ENCODE results near the gene CHAT.

Gene CHAT

DNA sequence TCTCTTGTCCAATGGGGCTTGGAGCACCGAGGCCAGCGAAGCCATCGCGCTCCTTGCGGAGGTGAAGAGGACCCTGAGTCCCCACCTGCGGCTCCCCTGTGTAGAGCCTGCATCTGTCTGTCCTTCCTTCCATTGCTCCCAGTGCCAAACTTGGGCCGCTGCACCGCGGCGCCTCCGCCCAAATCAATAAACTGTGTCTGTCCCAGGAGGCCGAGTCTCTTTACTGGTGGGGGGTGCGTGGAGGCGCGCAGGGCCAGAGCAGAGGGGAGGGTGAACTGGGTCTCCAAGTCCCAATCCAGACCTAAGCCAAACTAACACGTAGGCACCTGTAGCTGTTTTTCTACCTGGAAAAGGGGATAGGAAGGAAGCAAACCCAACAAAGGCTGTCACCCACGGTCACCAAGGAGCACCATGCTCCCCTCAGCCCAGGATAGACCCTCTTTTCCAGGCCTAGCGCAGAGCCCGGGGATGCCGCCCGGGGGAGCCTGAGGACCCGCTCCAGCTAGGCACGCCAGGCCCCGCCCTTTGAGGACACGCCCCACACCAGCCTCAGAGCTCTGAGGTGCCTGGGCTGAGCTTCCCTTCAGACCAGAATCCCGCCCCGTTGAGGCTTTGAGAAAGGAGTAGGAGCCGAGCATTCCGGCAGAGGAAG, 1.2 kb upstream of the CHAT start:
- DNase-seq: no peak

DNA sequence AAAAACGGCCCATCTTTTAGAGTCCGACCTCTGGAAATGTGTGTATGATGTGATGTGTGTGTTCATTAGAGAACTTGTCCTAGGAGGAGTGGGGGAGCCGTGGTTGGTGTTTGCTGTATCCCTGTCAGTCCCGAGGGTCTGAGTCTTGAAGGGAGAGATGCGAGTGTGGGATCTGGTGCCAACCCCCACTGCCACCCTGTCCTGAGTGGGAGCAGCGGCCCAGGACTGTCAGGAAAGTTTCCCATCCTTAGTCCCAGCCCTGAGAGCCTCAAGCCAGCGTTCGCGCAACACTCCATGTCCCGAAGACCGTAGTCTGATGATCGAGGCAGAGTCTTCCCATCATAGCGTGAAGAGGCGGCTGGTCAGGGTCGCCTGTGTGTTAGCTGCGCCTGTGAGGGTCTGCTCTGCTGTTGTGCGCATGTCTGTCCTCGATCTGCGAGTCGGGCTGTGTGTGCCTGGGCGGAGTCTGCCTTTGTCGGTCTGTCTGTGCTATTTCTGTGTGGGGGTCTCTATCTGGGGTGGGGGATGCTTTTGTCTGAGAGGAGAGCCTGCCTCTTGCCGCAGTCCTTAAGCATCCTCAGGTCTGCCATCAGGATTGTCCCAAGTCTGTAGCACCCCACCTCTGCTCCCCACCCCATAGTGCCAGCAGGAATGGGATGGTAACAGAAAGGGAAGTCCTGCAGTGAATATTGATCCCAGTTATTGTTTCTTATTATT, 514 bp upstream of the CHAT start:
- no peak for DNase-seq

DNA sequence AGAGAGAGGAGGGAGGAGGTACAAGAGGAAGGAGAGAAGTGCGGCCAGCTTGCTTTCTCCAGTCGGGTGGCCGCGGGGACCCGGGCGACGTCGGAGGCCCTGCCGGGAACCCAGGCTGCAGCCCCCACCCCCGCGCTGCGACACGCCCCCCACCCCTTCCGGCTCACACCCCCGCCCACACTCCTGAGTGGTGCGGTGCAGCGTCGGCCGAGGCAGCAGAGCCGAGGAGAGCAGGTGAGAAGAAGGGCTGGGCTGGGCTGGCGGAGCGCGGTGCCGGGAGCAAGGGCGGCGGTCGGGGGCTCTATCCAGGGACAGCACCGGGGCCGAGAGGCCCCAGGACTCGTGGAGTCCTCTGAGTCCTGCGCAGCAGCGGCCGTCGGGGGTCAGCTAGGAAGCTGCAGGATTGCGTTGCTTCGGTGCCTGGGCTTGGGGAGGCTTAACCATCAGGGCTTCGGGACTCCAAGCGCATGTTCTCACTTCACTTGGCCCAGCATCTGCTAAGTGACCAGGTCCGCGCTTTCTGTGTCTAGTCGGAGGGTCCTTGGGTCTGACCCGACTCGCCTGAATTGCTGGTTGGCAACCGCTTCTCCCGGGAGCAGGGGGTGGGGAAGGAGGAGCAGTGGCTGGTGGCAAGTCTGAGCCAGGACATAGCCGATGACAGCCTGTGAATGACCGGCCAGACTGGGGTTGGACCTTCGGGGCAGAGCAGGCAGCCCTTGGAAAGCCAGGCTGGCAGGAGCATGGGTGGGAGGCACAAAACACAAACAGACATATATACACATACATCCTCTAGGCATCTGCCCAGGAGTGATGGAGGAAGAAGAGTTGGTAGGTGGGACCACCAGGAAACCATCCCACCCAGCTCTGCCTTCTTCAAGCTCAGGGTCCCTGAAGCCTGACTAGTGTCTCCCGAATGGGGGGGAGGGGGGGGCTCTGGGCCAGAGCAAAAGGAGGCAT, 683 bp downstream of the CHAT start:
- DNase-seq: no peak

DNA sequence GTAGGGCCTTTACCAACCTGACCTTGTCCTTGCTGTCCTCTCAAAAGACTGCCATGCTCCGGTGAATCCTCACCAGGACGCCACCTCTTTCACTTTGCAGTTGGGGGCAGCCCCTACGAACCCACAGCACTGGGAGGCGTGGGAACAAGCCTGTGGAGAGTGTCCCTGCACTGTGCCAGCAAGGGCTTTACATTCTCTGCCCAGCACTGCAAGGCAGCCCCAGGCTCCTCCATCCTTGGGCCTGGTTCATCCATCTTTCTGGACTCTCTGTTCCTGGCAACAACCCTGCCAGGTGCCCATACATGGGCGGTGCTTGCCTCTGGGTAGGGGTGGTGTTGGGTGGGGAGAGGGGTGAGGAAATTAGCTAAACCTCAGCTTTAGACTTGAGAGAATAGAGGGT, 1.4 kb downstream of the CHAT start:
- no peak for DNase-seq

DNA sequence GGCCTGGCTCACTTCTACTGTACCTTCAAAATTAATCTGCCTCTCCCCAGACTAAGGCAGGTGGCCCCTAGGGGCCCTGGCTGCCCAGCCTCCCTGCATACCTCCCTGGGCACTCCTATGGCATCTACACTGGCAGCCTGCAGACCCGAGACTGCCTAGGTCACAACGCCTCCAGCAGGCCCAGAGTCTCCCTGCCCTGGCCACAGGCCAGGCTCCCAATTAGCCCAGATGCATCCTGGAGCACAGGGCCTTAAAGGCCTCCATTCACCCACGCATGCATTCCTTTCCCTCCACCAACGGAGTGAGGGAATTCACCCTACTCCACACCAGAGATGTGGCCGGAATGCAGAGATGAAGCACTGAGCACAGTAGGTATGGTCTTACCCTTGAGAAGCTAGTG, 1.9 kb downstream of the CHAT start:
- DNase-seq: no peak

DNA sequence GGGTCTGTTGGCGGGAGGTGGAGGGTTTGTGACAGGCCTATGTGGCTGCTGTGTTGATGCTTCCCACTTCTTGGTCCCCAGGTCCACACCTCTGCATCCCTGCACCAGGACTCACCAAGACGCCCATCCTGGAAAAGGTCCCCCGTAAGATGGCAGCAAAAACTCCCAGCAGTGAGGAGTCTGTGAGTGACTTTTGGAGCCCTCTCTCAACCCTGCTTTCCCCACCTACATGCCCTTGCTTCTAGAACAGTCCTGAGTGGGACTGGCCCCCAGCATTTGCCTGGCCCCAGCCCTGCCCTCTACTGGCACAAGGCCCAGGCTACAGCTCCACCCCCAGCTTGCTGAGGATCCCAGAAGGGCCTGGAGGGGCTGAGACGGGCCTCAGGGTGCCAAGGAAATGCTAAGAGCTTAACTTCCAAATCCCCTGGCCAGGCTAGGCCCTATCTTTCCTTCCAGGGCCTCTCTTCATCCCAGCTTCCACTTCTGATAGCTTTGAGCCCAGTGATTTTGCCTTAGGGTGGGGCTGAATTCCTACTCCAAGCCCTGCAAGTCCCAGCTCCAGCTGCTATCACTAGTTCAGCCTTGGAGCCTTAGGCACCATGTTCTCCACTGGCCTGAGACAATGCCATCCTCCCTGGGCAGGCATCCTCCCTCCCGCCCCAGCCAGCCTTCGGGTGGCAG, 2.7 kb downstream of the CHAT start:
- no peak for DNase-seq

DNA sequence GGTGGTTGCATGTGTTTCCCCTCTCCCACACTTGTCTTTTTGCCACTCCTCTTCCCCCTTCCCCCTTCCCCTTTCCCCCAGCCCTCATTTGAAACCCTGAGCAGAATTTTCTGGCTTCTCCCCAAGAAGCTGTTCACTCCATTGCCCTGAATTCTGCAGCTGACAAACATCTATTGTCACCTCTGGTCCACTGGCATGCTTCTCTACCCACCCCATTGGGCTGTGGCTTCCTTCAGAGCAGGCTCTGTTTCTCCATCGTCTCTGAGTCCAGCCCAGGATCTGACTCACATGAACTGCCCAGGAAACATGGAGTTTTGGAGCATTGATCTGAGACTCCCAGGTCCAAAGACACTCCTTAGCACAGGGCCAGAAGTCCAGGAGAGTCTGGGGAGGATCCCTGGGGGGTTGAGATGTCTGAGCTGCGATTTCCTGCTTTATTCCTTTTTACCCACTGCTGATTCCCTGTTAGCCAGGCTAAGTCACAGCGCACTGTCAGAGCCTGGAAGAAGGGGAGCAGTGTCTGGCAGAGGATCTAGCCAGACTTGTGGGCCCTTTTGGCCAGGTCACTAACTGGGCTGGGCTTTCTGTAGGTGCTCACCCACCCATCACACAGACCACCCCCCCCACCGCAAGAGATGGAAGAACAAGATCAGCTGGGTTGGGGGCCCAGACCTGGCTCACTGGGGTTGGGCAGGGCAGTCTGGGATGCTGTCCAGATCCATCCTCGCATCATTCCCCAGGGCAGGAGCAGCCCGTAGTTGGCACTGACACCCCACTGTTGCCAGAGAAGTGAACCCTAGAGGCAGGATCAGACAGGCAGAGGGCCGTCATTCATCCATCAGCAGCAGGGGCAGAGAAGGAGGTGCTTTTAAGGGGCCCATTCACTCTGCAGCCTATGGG, 3.5 kb downstream of the CHAT start:
- no peak for DNase-seq

DNA sequence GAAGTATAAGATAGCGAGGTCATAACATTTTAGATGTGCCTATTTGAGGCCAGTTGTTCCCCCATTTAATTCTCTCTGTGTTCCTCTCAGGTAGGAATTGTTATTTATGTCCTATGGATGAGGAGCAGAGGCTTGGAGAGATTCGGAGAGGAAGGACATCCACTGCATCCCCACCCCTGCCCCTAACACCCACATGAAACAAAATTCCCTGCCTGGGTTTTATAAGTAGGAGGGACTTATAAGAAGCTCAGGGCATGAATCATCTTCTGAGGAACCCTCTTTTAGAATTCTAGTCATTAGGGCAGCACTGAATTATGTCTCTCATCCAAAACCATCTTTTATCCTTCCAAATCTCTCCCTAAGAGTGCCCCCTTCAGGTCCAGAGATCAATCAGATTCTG, 5.0 kb downstream of the CHAT start:
- no peak for DNase-seq

DNA sequence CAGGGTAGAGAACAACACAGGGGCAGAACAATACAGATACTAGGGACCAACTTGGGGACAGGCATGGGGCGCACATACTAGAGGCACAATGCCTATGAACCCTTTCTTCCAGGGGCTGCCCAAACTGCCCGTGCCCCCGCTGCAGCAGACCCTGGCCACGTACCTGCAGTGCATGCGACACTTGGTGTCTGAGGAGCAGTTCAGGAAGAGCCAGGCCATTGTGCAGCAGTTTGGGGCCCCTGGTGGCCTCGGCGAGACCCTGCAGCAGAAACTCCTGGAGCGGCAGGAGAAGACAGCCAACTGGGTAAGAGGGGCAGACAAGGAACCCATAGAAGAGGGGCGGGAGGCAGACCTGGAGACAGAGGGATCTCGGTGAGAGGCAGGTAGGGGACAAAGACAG, 5.8 kb downstream of the CHAT start:
- no peak for DNase-seq

DNA sequence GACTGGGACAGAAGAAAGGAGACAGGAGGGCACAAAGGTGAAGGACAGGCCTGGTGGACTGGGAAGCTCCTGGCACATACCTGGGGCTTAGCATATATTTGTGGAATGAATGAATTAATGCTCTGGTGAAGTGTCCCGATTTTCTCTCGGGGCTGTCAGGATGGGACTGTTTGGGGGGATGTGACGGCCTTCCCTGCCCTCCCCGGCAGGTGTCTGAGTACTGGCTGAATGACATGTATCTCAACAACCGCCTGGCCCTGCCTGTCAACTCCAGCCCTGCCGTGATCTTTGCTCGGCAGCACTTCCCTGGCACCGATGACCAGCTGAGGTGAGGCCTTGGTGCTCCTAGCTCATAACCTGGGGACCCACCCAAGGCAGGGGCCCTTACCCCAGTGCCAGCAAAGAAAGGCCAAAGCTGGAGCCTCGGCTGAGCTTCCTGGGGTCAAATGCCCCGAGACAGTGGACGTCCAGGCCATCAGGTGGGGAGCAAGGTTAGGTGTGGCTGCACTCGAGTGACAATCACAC, 6.5 kb downstream of the CHAT start:
- DNase-seq: no peak

DNA sequence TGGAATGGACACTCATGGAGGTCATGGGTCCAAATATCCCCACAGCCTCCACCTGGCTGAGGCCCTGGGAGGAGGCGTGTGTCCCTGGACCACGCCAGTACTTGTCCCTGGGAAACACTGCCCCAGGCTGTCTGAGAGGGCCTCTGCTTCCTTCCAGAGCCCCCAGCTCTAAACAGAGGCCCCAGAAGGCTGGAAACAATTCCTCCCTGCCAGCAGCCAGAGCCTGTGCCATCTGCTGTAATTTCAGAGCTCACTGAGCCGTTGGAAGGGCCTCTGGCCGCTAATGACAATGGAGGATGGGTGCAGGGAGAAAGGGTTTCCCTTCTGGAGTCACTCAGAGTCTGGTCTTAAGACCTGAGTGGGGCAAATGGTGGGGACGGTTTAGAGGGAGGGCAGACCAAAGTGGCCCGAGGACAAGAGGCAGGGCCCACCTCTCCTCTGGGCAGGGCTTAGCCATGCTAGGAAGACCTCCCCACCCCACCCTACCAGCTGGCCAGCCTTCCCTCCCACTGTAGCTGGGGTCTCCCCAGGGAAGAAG, 7.1 kb downstream of the CHAT start:
- DNase-seq: no peak

DNA sequence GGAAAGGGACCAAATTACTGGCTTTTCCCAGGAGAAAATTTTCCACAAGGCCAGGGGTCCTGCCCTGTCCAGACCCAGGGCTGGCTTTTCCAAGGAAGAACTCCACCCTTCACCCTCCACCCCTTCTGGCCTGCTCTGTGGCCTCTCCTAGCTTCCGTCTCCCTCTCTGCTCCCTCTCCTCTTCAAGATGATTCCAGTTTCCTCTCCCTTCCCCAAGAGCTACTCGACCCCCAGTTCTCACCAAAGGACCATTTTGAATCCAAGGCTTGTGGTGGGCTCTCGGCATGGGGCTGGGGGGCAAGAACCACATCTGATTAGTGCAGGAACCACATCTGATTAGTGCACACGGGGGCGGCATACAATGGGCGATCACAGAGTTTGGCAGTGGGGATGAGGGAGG, 7.7 kb downstream of the CHAT start:
- DNase-seq: no peak

DNA sequence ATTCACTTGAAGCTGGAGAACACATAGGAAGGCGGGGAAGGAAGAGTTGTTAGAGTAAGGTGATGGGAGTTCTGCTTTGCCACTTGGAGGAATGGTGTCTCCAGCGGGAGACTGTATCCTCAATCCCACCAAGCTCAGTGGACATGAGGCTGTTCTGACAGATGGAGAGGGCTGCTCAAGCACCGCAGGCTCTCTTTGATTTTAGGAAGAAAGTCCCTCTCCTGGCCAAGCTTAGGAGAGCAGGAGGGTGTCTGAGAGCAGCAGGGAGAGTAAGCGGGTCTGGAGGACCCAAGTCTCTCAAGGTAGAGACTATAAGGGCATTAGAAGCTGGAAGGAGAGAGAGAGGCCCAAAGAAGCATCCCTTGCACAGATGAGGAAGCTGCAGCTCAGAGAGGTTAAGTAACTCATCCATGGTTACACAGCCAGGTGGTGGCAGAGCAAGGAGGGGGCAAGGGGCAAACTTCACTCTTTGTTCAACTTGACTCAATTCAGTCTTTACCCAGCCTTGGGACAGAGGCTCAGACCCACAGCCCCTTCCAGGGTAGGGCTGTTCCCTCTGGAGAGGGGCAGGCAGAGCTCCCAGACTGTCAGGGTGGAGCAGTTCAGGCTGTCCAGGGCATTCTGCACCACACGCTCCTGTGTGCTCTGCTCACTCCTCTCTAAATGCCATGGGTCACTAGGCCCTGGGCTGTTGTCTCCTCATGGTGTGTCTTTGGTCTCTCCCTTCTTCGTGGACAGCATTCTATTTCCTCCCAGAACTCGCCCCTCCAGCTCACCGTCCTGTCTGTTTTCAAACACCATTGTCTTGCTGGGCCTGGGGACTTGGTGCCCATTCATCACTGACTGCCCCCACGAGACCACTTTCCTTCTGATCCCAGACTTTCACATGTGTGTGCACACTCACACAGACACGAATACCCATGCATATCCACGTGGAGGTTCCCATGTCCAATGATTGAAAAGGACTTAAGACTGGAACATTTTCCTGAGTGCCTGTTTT, 8.9 kb downstream of the CHAT start:
- no peak for DNase-seq

DNA sequence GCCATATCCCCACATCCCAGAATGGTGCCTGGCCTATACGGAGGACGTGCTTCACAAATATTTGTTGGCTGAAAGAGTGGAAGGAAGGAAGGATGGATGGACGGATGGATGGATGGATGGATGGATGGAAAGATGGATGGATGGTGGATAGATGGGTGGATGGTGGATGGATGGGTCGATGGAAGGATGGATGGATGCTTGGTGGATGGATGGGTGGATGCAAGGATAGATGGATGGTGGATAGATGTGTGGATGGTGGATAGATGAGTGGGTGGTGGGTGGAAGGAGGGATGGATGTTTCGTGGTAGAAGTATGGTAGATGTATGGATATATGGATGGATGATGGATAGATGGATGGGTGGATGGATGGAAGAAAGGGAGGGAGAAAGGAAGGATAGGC, 10.8 kb downstream of the CHAT start:
- DNase-seq: no peak

DNA sequence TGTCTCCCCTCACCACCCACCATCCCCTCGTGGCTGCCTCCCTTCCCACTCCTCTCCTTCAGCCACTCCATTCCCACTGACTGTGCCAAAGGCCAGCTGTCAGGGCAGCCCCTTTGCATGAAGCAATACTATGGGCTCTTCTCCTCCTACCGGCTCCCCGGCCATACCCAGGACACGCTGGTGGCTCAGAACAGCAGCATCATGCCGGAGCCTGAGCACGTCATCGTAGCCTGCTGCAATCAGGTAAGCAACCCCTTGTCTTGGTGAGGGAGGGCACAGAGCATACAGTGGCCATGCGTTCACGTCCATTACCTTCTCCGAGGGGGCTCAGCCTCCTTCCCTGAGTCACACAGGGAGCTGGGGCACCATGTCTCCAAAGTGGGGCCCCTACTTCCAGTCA, 11.6 kb downstream of the CHAT start:
- no peak for DNase-seq

DNA sequence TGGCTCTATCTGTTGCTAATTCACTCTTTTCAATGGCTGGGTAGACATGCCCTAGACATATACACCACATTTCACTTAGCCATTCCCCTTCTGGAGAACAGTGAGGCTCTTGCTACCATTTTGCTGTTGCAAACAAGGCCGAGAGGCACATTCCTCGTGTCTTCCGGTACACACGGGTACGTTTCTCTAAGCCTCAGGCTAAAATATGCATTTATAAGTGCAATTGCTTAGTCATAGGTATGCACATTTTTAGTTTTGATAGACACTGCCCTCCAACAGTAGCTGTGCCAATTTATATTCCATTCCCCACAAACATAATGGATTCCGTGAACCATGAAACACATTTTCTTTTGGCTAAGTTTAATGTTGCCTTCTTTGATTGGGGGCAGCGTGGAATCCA, 13.2 kb downstream of the CHAT start:
- DNase-seq: no peak

DNA sequence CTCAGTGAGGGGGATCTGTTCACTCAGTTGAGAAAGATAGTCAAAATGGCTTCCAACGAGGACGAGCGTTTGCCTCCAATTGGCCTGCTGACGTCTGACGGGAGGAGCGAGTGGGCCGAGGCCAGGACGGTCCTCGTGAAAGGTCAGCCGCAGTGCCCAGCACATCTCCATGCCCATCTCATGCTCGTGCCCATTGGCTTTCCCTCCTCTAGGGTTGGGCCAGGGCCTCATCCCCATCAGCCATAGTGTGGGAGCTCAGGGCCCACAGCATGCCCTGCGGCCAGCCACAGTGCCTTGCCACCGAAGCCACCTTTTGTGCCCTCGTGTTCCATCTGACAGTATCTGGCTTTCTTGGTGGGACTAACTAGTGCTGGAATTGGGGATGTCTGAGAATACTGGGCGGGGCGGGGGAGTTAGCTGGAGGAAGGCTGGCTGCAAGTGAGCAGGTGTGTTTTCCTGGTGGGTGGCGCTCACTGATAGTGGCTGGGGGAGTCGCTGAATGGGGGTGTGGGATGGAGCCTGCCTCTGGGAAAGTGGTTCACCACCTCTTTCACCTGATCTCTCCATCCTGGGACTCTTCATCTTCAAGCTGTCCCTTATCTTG, 13.9 kb downstream of the CHAT start:
- DNase-seq: no peak

DNA sequence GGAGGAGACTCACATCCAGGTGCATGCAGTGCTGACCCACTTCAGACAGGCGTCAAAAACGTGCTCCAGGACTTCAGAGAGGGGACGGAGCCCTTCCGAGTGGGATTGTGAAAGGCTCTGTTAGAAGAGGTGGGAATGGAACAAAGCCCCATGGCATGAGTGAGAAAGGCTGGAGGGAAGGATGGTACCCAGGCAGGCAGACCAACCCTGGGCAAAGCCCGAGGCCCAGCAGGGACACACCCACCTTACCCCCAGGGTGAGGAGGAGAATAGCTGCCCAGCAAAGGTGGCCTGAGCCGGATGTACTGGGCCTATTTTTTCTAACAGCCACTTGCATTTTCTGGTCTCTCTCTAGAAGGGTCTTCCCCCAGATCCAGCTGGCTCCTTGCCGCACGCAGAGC, 14.8 kb downstream of the CHAT start:
- no peak for DNase-seq

DNA sequence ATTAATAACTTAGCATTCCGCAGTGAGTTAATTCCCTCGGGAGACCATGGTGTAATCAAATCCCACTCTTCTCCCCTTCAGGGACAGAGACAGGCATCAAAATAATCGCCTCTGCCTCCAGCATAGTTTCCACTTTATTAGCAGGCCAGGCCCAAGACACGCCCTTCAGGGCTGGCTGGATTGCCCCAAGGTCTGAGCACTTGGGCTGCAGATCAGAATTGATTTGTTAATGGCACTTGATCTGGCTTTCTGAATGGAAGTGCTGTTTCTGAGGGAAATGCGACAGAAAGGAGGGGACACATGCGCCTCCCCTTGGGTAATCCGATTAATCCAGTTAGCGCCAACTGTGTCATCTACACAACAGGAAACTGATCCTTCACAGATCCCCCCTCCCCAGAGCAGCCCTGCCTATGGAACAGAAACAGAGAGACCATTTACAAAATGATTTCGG, 15.6 kb downstream of the CHAT start:
- DNase-seq: no peak

DNA sequence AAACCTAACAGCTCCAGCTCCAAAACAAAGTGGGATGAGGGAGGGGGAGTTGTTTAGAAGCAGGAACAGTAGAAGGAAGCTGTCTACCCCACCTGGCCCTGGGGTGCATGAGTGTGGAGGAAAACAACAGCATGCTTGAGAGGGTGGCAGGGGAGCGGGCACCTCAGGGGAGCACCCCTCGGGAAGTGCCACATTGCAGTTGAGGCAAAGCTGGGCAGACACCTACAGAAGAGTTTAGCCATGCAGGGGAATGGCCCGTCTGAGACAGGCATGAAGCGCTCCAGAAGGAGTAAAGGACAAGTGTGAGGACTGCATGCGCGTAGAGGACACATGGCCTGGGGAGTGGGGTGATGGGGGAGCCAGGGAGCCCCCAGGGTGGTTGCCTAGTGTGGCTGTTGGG, 18.1 kb downstream of the CHAT start:
- no peak for DNase-seq

Data from NCI-H187 treated with DMSO at 0.1 percent for 48 hours (cell line).